ENCODE measurements around the gene PCDHGA12.
"Not testable (repeated sequence)": the region's sequence is repeated elsewhere in the genome, so short reads cannot be mapped to it uniquely, and the experiment has no call there.

The PCDHGA12 gene

GRCh38 chr5:141430332-141431113 lies at the start of gene PCDHGA12:
Gene PCDHGA12 (plus strand): TSS chr5:141430507. CDS start chr5:141430760, 253 bp downstream.
- peak; percentile 50 for DNase-seq

- DNase-seq: no peak
These were observed 47.6 kb upstream of the PCDHGA12 start, which contains the start of gene PCDHGA7 for GRCh38 chr5:141382469-141383294. Gene PCDHGA7 (plus strand): TSS chr5:141382742. CDS start chr5:141382900, 158 bp downstream.

- no peak for DNase-seq
These were observed 47.0 kb upstream of the PCDHGA12 start for GRCh38 chr5:141383345-141383744.

GRCh38 chr5:141384471-141385267 lies 45.6 kb upstream of the PCDHGA12 start:
- DNase-seq: no peak

GRCh38 chr5:141387557-141388311 lies 42.6 kb upstream of the PCDHGA12 start, which contains the start of gene PCDHGB4:
Gene PCDHGB4 (plus strand): TSS chr5:141387698. CDS start chr5:141387885, 187 bp downstream.
- peak; percentile 44 for DNase-seq

- DNase-seq: no peak
These were observed 41.6 kb upstream of the PCDHGA12 start for GRCh38 chr5:141388661-141389060.

- DNase-seq: no peak
These were observed 40.9 kb upstream of the PCDHGA12 start for GRCh38 chr5:141389153-141390042.

- no peak for DNase-seq
These were observed 37.7 kb upstream of the PCDHGA12 start, which contains the start of gene PCDHGA8 for GRCh38 chr5:141392429-141393198. Gene PCDHGA8 (plus strand): TSS chr5:141392633. CDS start chr5:141392814, 181 bp downstream.

- no peak for DNase-seq
These were observed 37.0 kb upstream of the PCDHGA12 start for GRCh38 chr5:141393267-141393666.

GRCh38 chr5:141394401-141395187 lies 35.7 kb upstream of the PCDHGA12 start:
- not testable (repeated sequence) for DNase-seq

- peak; percentile 60 for DNase-seq
These were observed 32.4 kb upstream of the PCDHGA12 start, which contains the start of gene PCDHGB5 for GRCh38 chr5:141397756-141398551. Gene PCDHGB5 (plus strand): TSS chr5:141397947. CDS start chr5:141398128, 181 bp downstream.

- DNase-seq: no peak
These were observed 31.7 kb upstream of the PCDHGA12 start for GRCh38 chr5:141398608-141399007.

GRCh38 chr5:141399555-141400258 lies 30.6 kb upstream of the PCDHGA12 start:
- no peak for DNase-seq

- DNase-seq: peak; percentile 37
These were observed 27.6 kb upstream of the PCDHGA12 start, which contains the start of gene PCDHGA9 for GRCh38 chr5:141402553-141403243. Gene PCDHGA9 (plus strand): TSS chr5:141402778. CDS start chr5:141402953, 175 bp downstream.

GRCh38 chr5:141403387-141403786 lies 26.9 kb upstream of the PCDHGA12 start:
- DNase-seq: no peak

GRCh38 chr5:141407790-141408505 lies 22.4 kb upstream of the PCDHGA12 start, which contains the start of gene PCDHGB6:
Gene PCDHGB6 (plus strand): TSS chr5:141408021. CDS start chr5:141408203, 182 bp downstream.
- DNase-seq: peak; percentile 64
